Duodenal mucosa (tissue), 2 donors: ENCODE measurements around the gene GTF3C6.
A peak's percentile ranks its signal among the peaks of the same experiment; 100 is the strongest.

Experiments
- H3K27ac ChIP-seq: one replicate; pipeline ENCODE4 v1.7.0; 2013; ENCODE audit warnings: low read depth, low read length
- H3K27me3 ChIP-seq, 2 donors: one replicate each; pipeline ENCODE4 v1.7.0; 2013; ENCODE audit warnings: low read length in 2 of 2, control low read depth in 1 of 2; ENCODE audit not compliant: insufficient read depth in 2 of 2, control insufficient read depth in 1 of 2
- H3K36me3 ChIP-seq, 2 donors: one replicate each; pipeline ENCODE4 v1.7.0; 2013; ENCODE audit warnings: low read length in 2 of 2, control low read depth in 1 of 2; ENCODE audit not compliant: insufficient read depth in 2 of 2, control insufficient read depth in 1 of 2
- H3K4me1 ChIP-seq, 2 donors: one replicate each; pipeline ENCODE4 v1.7.0; 2013; ENCODE audit warnings: low read length in 2 of 2, control low read depth in 1 of 2; ENCODE audit not compliant: insufficient read depth in 2 of 2, control insufficient read depth in 1 of 2
- H3K4me3 ChIP-seq, 2 donors: one replicate each; pipeline ENCODE4 v1.7.0; 2013; ENCODE audit warnings: low read length in 2 of 2, low read depth in 1 of 2
- H3K9ac ChIP-seq, 2 donors: one replicate each; pipeline ENCODE4 v1.7.0; 2013; ENCODE audit warnings: low read length in 2 of 2, low read depth in 1 of 2
- H3K9me3 ChIP-seq, 2 donors: one replicate each; pipeline ENCODE4 v1.7.0; 2013; ENCODE audit warnings: low read length in 2 of 2, control low read depth in 1 of 2; ENCODE audit not compliant: control insufficient read depth in 1 of 2

Gene GTF3C6, protein sequence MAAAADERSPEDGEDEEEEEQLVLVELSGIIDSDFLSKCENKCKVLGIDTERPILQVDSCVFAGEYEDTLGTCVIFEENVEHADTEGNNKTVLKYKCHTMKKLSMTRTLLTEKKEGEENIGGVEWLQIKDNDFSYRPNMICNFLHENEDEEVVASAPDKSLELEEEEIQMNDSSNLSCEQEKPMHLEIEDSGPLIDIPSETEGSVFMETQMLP

DNA sequence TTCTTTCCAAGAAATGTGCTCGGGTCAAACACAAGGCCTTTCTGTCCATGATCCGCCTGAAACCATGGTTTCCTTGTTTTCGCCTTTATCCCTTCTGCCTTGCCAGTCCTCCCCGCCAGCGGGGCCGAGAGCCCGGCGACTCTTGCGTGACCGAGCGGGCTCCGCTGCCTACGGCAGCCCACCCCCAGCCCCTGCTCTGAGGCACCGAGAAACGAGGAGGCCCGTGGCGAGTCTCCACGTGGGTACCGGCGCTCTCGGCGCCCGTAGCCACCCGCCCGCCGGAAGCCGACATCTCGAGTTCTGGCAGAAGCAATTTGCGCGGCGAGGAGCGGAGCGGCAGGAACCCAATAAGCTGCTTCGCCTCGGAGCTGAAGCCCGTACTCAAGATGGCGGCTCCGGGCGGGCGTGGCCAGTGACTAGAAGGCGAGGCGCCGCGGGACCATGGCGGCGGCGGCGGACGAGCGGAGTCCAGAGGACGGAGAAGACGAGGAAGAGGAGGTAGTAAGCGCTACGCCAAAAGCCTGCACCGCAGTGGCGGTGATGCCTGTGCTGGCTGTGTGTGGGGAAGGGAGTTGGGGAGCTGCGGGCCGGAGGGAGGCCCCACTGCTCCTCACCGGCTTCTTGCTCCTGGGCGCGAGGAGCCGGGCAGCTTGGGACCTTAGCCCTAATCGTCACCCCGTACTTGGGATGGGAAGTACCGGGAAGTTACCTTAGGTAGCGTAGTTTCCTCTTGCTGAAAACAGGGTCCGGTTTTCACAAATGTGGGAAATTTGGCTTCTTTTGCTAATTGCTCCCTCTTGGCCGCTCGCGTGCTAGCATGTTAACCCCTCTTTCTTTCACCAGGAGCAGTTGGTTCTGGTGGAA lies at the start of gene GTF3C6:
Gene GTF3C6 (plus strand): TSS at position 378 of the 864 bp plus-strand sequence. CDS start 64 bp downstream, at position 442.
- no peaks in the 10 kb centered on the region for H3K9me3 ChIP-seq
- peaks cover 7 to 11% of the 10 kb centered on the region in 2 donors for H3K36me3 ChIP-seq
- H3K4me1 ChIP-seq, result peaks cover 8 to 9% of the 10 kb centered on the region in 2 donors
- H3K9ac ChIP-seq, result peak within 1 kb of the TSS; percentile 71 to 99
- H3K27me3 ChIP-seq, result no peaks in the 10 kb centered on the region
- H3K27ac ChIP-seq, result peak within 1 kb of the TSS; percentile 76
- H3K4me3 ChIP-seq, result peak within 1 kb of the TSS; percentile 83 to 99

DNA sequence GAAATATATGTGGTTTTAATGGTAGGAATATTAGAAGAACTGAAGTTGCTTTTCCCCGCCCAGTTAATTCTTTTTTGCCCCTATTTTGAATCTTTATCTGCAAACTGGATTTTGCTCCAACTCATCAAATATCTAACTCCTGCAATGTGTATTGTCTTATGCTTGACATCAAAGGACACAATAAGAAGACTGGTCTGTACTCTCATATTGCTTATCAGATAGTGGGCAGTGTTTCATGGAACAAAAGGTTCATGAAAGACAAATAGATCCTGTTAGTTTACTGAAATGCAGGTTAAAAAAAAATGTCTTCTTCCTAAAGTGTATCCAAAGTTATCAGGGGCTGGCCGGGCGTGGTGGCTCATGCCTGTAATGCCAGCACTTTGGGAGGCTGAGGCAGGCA lies 27.7 kb upstream of the GTF3C6 start:
- Histone ChIP-seq H3K9ac (no peak overlapping the region), H3K27ac (no peak overlapping the region), H3K4me1 (peaks cover 0 to 5% of the 10 kb centered on the region in 2 donors), H3K36me3 (no peaks in the 10 kb centered on the region), H3K9me3 (no peaks in the 10 kb centered on the region), H3K27me3 (no peaks in the 10 kb centered on the region), H3K4me3 (no peak overlapping the region)

DNA sequence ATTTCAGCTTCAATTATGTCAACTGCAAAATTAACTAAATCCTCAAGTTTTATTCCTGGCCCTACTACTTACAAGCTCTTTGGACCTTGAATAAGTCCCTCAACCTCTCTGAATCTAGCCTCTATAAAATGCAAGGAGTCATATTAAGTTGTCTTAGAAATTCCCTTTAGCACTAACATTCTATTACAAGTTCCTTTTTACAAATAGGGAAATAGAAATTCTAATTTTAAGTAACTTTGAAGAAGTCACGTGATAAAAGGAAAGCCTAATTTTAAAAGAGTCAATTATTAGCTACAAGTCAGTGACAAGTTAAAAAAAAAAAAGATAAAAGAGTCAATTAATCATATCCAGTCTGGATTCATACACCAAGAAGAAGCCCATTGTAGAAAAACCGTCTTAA lies 24.6 kb upstream of the GTF3C6 start:
- Histone ChIP-seq H3K9ac (no peak overlapping the region), H3K36me3 (no peaks in the 10 kb centered on the region), H3K4me3 (no peak overlapping the region), H3K27ac (no peak overlapping the region), H3K4me1 (peaks cover 0 to 5% of the 10 kb centered on the region in 2 donors), H3K27me3 (no peaks in the 10 kb centered on the region), H3K9me3 (no peaks in the 10 kb centered on the region)

DNA sequence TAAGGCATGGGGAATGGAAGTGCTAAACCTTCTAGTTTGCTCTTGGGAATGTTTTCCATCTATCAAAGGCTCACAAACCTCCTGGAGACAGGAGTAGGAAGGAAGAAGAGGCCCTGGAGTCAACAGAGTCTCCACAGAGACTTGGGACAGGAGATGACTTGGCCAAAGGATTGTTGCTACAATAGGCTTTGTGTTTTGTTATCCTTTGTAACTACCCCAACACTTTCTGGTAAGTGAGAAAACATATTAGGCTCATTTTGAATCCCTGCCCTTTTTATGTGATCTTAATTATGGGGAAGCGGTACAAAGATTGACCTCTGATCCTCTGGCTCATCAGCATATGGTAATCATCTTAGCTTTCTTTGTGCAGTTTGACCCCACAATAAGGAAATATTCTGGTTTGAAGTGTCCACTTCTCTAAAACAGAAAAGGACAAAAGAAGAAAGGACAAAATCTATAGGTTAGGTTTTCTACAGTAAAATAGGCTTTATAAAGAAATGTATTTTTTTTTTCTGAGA lies 24.1 kb upstream of the GTF3C6 start:
- Histone ChIP-seq H3K36me3 (no peaks in the 10 kb centered on the region), H3K27ac (no peak overlapping the region), H3K27me3 (no peaks in the 10 kb centered on the region), H3K9ac (no peak overlapping the region), H3K9me3 (no peaks in the 10 kb centered on the region), H3K4me3 (no peak overlapping the region), H3K4me1 (peaks cover 0 to 5% of the 10 kb centered on the region in 2 donors)

DNA sequence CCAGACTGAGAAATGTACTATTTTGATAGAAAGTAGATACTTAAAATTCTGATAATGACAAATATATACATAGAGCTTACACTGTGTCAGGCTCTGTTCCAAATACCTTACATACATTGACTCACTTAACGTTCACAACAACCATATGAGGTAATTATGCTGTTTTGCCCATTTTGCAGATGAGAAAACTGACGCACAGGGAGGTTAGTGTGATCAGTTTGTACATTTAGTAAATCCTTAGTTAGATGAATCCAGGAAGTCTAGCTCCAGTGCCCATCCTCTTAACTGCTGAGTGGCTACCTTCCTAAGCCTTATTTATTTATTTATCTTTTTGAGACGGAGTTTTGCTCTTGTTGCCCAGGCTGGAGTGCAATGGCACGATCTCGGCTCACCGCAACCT lies 23.3 kb upstream of the GTF3C6 start:
- no peak overlapping the region for H3K9ac ChIP-seq
- no peaks in the 10 kb centered on the region for H3K9me3 ChIP-seq
- peaks cover 0 to 5% of the 10 kb centered on the region in 2 donors for H3K4me1 ChIP-seq
- H3K27me3 ChIP-seq, result no peaks in the 10 kb centered on the region
- H3K36me3 ChIP-seq, result no peaks in the 10 kb centered on the region
- no peak overlapping the region for H3K27ac ChIP-seq
- no peak overlapping the region for H3K4me3 ChIP-seq

DNA sequence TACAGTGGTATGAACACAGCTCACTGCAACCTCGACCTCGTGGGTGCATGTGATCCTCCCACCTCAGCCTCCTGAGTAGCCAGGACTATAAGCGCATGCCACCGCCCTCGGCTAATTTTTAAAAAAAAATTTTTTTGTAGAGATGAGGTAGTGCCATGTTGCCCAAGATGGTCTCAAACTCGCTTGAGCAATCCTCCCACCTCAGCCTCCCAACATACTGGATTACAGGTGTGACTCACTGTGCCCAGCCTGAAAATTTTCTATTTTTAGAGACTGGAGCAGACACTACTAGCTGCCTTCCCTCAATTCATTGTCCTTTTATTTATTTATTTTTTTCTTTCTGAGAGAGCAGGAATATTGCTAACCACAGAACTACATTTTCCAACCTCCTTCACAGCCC lies 20.3 kb upstream of the GTF3C6 start:
- Histone ChIP-seq H3K4me3 (no peak overlapping the region), H3K27ac (no peak overlapping the region), H3K27me3 (no peaks in the 10 kb centered on the region), H3K36me3 (no peaks in the 10 kb centered on the region), H3K4me1 (peaks cover 0 to 5% of the 10 kb centered on the region in 2 donors), H3K9ac (no peak overlapping the region), H3K9me3 (no peaks in the 10 kb centered on the region)

DNA sequence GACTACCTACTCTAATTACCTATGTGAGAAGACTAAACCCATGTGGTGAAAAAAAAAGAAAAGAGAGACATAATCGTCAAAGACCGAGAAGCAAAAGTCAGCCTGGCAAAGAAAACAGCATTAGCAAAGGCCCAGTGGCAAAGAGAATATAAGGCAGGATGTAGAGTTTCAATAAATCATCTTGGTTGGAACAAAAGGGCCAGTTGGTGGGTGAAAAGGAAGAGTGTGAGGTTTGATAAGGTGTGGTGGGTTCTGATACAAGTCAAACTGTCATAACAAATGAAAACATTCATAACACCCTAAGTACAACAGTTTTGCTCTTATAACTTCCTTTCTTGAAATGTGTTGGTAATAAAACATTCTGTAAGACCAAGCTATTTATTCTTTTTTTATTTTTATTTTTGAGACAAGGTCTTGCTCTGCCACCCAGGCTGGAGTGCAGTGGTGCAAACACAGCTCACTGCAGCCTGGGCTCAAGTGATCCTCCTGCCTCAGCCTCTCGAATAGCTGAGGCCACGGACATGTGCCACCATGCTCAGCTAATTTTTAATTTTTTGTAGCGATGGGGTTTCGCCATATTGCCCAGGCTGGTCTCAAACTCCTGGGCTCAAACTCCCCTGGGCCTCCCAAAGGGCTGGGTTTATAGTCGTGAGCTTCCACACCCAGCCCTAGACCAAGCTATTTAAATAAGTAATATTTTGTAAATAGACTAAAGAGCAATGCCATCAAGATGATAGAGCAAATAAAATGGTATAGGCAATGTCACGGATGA lies 18.9 kb upstream of the GTF3C6 start:
- no peak overlapping the region for H3K4me3 ChIP-seq
- no peak overlapping the region for H3K27ac ChIP-seq
- no peaks in the 10 kb centered on the region for H3K36me3 ChIP-seq
- H3K9ac ChIP-seq, result no peak overlapping the region
- H3K4me1 ChIP-seq, result no peaks in the 10 kb centered on the region
- H3K9me3 ChIP-seq, result no peaks in the 10 kb centered on the region
- H3K27me3 ChIP-seq, result no peaks in the 10 kb centered on the region

DNA sequence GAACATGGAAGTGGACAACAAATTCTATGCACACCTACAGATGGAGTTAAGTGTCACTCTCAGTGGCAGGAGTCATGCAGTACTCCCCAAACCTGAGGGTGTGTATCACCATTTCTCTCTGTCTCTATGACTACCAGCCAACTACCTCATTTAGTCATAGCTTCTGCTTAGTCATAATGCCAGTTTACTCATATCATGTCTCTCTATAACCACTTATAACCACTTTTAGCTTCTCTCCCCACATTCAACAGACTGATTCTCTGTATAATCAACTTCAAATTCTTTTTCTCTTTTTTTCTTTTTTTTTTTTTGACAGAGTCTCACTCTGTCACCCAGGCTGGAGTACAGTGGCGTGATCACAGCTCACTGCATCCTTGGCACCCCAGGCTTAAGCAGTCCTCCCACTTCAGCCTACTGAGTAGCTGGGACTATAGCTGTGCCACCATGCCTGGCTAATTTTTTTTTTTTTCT lies 13.8 kb upstream of the GTF3C6 start:
- Histone ChIP-seq H3K9me3 (no peaks in the 10 kb centered on the region), H3K4me1 (no peaks in the 10 kb centered on the region), H3K9ac (no peak overlapping the region), H3K27ac (no peak overlapping the region), H3K27me3 (no peaks in the 10 kb centered on the region), H3K4me3 (no peak overlapping the region), H3K36me3 (no peaks in the 10 kb centered on the region)

DNA sequence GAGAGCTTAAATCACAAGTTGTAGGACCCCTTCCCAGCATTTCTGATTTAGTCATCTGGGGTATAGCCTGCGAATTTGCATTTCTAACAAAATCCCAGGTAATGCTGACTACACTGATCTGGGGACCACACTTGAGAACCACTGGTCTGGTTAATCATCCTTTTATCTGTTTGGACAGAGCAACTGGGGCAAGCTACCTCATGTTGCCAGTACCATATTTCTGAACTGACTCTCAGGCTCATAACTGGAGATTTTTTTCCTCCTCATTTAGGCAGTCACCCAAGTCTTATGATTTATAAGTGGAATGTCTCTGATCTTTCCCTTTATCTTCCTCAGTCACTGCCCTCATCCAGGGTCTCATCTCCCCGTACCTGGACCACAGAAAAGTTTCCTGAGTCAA lies 12.0 kb upstream of the GTF3C6 start:
- Histone ChIP-seq H3K9ac (no peak overlapping the region), H3K4me3 (no peak overlapping the region), H3K27ac (no peak overlapping the region), H3K27me3 (no peaks in the 10 kb centered on the region), H3K4me1 (no peaks in the 10 kb centered on the region), H3K36me3 (no peaks in the 10 kb centered on the region), H3K9me3 (no peaks in the 10 kb centered on the region)
